NAMALWA (cell line): ENCODE data around the gene SSX2.
"Not testable (repeated sequence)": the region's sequence is repeated elsewhere in the genome, so short reads cannot be mapped to it uniquely, and the experiment has no call there.

ENCODE experiments used
- DNase-seq: peaks from one replicate; pipeline ENCODE4 v3.0.0-alpha.2; 2015; ENCODE audit warnings: low spot score

SSX2 gene, protein sequence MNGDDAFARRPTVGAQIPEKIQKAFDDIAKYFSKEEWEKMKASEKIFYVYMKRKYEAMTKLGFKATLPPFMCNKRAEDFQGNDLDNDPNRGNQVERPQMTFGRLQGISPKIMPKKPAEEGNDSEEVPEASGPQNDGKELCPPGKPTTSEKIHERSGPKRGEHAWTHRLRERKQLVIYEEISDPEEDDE

DNA sequence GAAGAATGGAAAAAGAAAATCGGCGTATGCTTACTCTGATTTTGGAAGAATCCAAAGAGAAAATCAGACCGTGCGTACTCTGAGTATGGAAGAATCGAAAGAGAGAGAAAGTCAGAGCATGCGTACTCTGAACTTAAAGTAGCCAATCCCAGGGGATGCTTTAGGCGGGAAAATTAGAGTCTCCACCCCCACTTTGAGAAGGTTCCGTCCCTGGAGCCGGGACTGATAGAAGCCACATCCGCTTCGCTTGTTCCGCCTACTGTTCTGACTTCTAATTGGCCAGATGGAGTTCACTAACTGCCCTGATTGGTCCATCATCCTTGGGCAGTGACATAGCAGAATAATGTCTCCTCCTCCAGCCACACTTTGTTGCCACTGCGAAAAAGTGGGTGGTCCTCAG lies at the start of gene SSX2:
Gene SSX2, minus strand, starts transcription at position 101 of the 400 bp plus-strand sequence. CDS start 1,429 bp downstream, outside the sequence.
- not testable (repeated sequence) for DNase-seq

DNA sequence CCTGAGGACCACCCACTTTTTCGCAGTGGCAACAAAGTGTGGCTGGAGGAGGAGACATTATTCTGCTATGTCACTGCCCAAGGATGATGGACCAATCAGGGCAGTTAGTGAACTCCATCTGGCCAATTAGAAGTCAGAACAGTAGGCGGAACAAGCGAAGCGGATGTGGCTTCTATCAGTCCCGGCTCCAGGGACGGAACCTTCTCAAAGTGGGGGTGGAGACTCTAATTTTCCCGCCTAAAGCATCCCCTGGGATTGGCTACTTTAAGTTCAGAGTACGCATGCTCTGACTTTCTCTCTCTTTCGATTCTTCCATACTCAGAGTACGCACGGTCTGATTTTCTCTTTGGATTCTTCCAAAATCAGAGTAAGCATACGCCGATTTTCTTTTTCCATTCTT lies 44.0 kb upstream of the SSX2 start, which contains the start of gene SSX2B:
Gene SSX2B, plus strand, starts transcription at position 301 of the 400 bp plus-strand sequence. CDS start 1,429 bp downstream, outside the sequence.
- not testable (repeated sequence) for DNase-seq

DNA sequence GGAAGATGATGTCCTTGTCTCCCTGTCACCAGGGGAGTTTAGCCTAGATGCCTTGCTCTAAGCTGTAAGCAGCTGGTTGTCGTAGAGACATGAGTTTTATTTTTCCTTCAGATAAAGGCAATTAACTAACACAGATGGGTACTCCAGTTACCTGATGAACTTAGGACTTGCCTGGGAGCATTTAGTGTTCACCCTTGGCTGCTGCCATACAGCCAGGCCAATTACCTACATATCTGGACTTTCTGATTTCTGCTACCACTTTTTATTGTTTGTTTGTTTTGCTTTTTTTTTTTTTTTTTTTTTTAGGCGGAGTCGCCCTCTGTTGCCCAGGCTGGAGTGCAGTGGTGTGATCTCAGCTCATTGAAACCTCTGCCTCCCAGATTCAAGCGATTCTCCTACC lies 14.9 kb downstream of the SSX2 start:
- not testable (repeated sequence) for DNase-seq

DNA sequence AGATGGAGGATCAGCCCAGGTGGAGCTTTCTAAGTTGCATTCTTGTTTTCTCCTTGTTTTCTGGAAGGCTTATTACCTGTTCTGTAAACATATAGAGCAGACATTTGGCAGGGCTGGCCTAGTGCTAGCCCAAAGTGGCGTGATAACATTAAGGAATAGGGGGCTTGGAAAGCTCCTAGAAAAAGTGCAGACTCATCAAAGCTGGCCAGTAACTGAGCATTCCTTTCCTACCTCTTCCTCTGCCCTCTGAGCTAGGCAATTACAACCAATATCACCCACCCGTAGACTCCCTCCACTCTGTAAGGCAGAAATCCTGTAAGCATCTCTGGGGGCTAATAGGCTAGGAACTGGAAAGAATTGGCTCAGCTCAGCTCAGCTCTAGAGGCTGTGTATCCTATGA lies 44.8 kb downstream of the SSX2 start:
- not testable (repeated sequence) for DNase-seq

DNA sequence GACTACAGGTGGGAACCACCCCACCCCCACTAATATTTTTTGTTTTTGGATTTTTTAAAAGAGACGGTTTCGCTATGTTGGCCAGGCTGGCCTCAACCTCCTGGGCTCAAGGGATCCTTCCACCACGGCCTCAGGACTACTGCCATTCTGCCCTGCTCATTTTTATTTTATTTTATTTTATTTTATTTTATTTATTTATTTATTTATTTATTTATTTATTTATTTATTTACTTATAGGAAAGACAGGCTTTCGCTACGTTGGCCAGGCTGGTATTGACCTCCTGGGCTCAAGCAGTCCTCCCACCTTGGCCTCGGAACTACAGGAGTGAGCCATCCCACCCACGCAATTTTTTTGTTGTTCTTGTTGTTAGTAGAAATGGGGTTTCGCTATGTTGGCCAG lies 51.5 kb downstream of the SSX2 start:
- not testable (repeated sequence) for DNase-seq

DNA sequence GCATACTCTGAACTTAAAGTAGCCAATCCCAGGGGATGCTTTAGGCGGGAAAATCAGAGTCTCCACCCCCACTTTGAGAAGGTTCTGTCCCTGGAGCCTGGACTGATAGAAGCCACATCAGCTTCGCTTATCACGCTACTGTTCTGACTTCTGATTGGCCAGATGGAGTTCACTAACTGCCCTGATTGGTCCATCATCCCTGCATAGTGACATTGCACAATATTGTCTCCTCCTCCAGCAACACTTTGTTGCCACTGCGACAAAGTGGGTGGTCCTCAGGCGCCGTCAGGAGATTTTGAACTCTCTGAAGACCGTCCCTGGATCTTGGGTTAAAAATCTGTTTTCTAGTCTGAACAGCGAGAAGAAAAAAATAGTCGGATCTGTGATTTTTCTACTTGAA lies 52.2 kb downstream of the SSX2 start, which contains the start of gene SSX7:
Gene SSX7, minus strand, starts transcription at position 101 of the 400 bp plus-strand sequence. CDS start 1,428 bp downstream, outside the sequence.
- DNase-seq, result not testable (repeated sequence)

DNA sequence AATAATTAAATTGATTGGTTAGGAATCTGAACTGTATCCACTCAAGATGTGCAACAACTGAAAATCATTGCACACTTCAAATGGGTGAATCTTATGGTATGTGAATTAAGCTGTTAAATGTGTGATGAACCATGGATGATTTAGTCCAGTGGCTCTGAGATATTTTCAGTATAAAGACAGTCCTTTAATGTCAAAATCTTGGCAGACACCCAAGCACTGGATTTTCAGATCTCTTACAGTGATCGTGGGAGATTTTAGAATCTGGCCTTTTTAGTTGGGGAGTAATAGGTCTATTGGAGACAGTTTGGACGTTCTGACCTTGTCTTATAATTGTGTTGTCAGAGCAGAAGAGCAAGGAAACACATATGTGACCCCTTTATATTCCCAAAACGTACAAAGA lies 56.3 kb downstream of the SSX2 start:
- DNase-seq, result not testable (repeated sequence)

DNA sequence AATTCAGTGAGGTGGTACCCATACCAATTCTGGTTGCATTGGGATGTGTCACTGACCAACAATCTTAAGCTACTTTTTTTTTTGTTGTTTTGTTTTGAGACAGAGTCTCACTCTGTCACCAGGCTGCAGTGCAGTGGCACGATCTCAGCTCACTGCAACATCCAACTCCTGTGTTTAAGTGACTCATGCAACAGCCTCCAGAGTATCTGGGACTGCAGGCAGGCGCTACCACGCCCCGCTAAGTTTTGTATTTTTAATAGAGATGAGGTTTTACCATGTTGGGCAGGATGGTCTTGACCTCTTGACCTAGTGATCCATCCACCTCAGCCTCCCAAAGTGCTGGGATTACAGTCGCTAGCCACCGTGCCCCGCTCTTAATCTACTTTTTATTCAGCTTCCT lies 58.0 kb downstream of the SSX2 start:
- DNase-seq, result not testable (repeated sequence)
